IMR-90 (cell line): Measurements from ENCODE around the gene PDGFC. TPM values are rescaled to one million over a fixed set of nuclear protein-coding genes. Genes with fewer than 3 reads are reported as not detected.

Source experiments
- ELK1 ChIP-seq: fragments of 150-350 bp; IDR thresholded peaks from 2 replicates; pipeline ENCODE4 v1.6.1; 2016; ENCODE audit warnings: low read depth, mild to moderate bottlenecking, low read length, moderate library complexity, borderline replicate concordance
- MAFK ChIP-seq: IDR thresholded peaks from 2 replicates; pipeline ENCODE4 v1.6.1; 2012; ENCODE audit warnings: low read depth, low read length, improper control_type of control experiment
- RAD21 ChIP-seq: IDR thresholded peaks from 2 replicates; pipeline ENCODE4 v1.6.1; 2012; ENCODE audit warnings: low read length, improper control_type of control experiment
- polyA plus RNA-seq, 3 experiments: library from polyadenylated mRNA; depleted of rRNA; stranded (reverse); fragments of >200 nt; gene quantifications; 2 replicates each; pipeline ENCODE4 v1.2.3, GENCODE V29; 2012; ENCODE audit warnings: low replicate concordance in 1 of 3
- total RNA-seq: library from RNA; depleted of rRNA; stranded (reverse); fragments of >200 nt; gene quantifications from 2 replicates; pipeline ENCODE4 v1.2.3, GENCODE V29; 2012

PDGFC gene
- total and polyA plus RNA-seq, 2 of the 4 experiments (the other 2 are of a cell fraction): 19.8 to 90.7 TPM

DNA sequence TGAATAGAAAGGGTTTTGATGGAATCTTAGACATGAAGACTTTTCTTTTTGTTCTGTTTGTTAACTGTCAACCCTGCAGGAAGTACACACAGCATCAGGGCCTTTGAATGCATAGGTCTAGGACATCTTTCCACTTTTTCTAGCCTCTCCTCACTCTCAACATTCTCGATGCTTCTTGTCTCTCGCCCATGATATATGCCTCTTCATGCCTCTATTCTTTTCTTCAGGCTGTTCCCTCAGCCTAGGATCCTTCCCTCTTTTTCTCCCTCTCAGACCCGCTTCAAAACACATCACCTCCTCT is 9.6 kb downstream of the PDGFC start (continued):
- no peak for TF ChIP-seq RAD21
- no peak for TF ChIP-seq ELK1
- TF ChIP-seq MAFK: no peak
